GM08714 (cell line): ENCODE results near the gene POR.

ENCODE experiments used
- H3K4me3 ChIP-seq: fragments of 200-500 bp; sonication (Bioruptor generic); 2 replicates; pipeline ENCODE4 v1.5.1; 2014; ENCODE audit warnings: mild to moderate bottlenecking, low read length, inconsistent platforms
- ZNF274 ChIP-seq: IDR thresholded peaks from 2 replicates; pipeline ENCODE4 v1.6.1; 2012; ENCODE audit warnings: mild to moderate bottlenecking, low read depth, low read length

POR gene

GRCh38 chr7:75982306-75983064, 67.5 kb downstream of the POR start:
- no peak overlapping the region for H3K4me3 ChIP-seq
- no peak for TF ChIP-seq ZNF274

- TF ChIP-seq ZNF274: no peak
- H3K4me3 ChIP-seq: no peak overlapping the region
These were observed 68.6 kb downstream of the POR start for GRCh38 chr7:75983471-75984129.

GRCh38 chr7:75984130-75985008, 69.4 kb downstream of the POR start:
- no peak for TF ChIP-seq ZNF274
- no peak overlapping the region for H3K4me3 ChIP-seq

GRCh38 chr7:75985009-75985517, 70.1 kb downstream of the POR start:
- TF ChIP-seq ZNF274: no peak
- H3K4me3 ChIP-seq: no peak overlapping the region

- no peak for TF ChIP-seq ZNF274
- H3K4me3 ChIP-seq: no peak overlapping the region
These were observed 70.7 kb downstream of the POR start for GRCh38 chr7:75985518-75986146.

- TF ChIP-seq ZNF274: no peak
- no peak overlapping the region for H3K4me3 ChIP-seq
These were observed 71.3 kb downstream of the POR start for GRCh38 chr7:75986147-75986781.

- no peak overlapping the region for H3K4me3 ChIP-seq
- TF ChIP-seq ZNF274: no peak
These were observed 72.3 kb downstream of the POR start for GRCh38 chr7:75987026-75987804.

GRCh38 chr7:75987805-75988567, 73.0 kb downstream of the POR start:
- no peak for TF ChIP-seq ZNF274

GRCh38 chr7:75988568-75989499, 73.9 kb downstream of the POR start:
- no peak overlapping the region for H3K4me3 ChIP-seq
- TF ChIP-seq ZNF274: no peak

More at GRCh38 chr7:75987805-75988567, 73.0 kb downstream of the POR start:
- H3K4me3 ChIP-seq: no peak overlapping the region

GRCh38 chr7:75989500-75990388, 74.8 kb downstream of the POR start:
- no peak overlapping the region for H3K4me3 ChIP-seq
- no peak for TF ChIP-seq ZNF274
